ENCODE data around the gene KRT81.
"Not testable (repeated sequence)": the region's sequence is repeated elsewhere in the genome, so short reads cannot be mapped to it uniquely, and the experiment has no call there.

The KRT81 gene

GRCh38 chr12:52251367-52252051, 39.8 kb downstream of the KRT81 start:
- DNase-seq = peak in 1 of 2 donors; percentile 39

DNA sequence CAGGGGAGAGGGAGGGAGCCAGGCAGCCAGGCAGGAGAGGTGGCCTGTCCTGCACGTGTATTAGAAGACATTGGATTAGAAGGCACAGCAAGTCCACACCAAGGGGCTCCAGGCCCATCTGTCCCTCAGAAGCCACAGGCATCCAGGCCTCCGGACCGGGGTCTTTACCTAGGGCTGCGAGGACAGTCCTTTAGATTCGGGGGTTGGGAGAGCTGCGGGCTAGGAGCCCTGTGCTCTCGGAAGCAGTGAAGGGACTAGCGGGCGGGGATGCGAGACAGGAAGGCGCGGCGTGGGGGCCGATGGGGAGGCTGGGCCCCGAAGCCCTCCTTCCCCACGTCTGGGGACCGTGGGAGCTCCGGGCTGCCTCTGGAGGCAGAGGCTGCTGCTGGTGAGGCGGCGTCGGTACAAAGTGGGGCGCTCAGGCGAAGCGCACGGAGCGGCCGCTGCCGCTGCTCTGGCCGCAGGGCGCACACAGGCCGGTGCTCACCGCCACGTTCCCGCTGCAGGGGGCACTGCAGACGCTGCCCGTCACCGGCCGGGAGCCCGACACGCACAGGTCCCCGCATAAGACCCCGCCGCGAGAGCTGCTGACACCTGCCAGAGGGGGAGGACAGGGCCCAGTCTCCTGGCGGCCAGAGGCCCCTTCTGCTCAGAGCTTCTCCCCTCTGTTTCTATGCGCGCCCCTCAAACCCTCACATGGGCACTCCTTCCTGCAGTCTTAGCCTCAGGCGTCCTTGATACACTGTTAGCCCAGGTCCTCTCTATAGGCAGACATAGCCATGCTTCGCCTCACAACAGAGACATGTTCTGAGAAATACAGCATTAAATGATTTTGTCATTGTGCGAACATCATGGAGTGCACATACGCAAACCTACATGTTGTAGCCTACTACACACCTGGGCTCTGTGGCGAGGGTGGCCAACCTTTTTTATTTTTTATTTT, 41.0 kb downstream of the KRT81 start:
- no peak for DNase-seq

GRCh38 chr12:52249511-52250047, 41.8 kb downstream of the KRT81 start:
- no peak for DNase-seq

DNA sequence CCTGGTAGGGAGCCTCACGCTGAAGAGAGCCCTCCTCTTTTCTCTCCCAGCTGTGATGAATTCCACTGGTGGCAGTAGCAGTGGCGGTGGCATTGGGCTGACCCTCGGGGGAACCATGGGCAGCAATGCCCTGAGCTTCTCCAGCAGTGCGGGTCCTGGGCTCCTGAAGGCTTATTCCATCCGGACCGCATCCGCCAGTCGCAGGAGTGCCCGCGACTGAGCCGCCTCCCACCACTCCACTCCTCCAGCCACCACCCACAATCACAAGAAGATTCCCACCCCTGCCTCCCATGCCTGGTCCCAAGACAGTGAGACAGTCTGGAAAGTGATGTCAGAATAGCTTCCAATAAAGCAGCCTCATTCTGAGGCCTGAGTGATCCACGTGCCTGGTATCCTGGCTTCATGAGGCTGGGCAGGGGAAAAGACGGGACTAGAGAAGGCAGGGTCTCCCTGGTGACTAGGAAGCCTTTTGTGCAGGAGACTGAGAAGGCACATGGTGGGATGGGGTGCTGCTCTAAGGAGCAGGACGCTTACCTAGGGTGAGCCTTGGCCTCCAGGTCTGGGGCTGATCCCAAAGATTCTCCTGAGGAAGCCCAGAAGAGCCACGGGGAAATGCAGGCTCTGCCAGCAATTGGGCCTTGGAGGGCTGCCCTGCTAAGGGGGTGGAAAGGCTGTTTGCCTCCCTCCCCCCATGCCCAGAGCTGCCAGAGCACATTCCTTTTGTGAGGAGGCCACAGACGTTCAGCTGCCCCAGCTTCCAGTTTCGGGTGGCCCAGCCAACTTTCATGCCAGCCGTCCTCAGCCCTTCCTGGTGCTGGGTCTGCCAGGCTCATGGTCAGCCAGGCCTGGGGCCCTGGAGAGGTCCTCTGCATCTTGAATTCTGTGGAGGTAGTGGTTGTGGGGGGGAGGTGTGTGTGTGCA, 42.5 kb downstream of the KRT81 start:
- no peak for DNase-seq

DNA sequence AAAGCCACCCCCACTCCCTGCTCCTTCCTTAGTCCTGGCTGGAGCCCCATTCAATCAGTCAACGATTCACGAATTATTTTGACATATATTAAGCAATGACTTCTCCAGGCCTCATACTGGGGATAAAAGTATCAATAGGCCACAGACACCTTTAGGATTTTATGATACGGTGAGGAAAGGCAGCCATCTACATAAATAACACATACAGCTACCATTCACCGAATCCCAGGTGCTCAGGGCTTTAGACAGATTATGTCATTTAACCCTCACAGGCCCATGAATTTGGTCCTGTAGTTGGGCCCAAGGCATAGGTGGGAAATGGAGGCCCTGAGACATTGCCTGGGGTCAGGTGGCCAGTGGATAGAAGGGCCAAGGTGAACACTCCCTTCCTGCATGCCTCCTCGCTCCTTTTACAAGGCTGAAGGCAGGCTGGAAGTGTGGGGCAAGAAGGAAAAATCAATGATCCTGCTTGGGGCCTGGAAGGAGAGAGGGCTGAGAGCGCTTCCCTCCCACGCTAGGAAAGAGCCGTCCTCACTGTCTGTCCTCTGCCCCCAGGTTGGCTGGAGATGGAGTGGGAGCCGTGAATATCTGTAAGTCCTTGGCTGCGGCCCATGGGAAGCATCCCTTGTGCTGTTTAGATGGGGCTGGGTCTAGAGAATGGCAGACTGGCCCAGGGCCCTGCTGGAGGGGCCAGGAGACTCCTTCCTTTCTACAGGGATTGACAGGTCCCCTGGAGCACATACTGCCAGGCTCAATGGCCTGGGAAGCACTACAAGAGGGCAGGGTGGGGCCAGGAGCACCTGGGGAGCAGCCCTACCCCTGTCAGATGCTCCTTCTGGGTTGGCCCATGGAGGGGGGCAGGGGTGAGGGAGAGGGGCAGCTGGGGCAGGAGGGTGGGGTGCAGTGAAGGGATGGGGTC, 43.5 kb downstream of the KRT81 start:
- DNase-seq = no peak

DNA sequence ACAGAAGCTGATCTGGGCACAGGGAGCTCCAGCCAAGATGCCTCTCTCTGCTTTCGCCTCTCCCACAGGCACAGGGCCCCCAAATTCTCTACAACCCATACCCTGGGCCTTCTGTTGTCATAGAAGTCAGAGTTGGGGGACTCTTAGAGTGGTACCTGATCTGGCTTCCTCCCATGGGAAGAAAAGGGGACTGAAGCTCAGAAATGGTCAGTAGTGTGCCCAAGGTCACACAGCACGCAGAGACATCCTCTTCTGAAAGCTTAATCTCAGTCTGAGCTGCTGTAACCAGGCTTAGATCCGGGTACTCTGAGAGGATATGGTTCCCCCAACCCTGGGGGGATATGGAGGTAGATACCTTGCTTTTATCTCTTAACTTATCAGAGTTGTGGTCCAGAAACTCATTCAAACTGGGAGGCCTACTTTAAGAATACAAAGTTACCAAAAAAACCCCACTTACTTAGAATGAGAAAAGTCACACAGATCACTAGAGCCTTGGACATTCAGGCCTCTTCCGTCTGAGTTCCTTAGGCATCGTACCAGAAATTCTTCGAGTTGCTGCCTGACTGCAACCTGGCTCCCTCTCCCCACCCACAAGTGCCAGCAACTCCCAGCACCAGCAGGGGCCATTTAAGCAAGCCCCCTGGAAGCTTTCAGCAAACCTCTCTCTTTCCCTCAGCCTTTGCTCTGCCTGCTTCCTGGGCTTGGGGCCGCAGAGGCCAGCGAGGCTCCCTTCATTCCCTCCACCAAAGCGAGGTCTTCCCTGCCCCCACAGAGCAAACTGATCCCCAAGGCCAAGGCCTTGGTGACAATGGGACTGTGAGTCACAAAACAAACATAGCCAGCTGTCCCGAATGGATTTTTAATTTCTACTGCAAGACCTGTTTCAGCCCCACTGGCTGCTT, 44.4 kb downstream of the KRT81 start:
- no peak for DNase-seq

- DNase-seq = no peak
Measured at GRCh38 chr12:52245962-52246569, 45.3 kb downstream of the KRT81 start.

DNA sequence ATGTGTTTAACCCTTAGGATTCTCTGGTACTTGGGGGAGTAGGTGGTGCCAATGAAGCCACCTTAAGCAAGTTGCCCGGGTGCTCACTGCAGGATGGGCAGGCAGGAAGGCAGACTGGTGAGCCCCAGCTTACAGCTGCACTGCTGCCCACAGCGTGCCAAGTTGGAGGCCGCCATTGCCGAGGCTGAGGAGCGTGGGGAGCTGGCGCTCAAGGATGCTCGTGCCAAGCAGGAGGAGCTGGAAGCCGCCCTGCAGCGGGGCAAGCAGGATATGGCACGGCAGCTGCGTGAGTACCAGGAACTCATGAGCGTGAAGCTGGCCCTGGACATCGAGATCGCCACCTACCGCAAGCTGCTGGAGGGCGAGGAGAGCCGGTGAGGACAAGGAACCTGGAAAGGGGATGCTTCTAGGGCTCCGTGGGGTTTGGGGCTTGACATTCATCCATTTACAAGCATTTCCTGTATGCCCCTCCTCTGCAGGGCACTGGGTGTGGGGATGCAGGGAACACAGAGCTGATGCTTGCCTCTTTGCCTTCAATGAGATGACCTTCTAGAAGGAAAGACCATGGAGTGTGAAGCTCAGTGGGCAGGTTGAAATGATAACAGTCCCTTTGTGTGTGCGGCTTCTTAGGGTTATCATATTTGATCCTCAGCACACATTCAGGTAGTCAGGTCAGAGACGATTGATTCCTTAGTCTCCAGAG, 45.9 kb downstream of the KRT81 start:
- no peak for DNase-seq

GRCh38 chr12:52244615-52244994, 46.7 kb downstream of the KRT81 start:
- DNase-seq = no peak

GRCh38 chr12:52243856-52244614, 47.3 kb downstream of the KRT81 start:
- peak; percentile 88 for DNase-seq

GRCh38 chr12:52243259-52243855, 48.0 kb downstream of the KRT81 start:
- no peak for DNase-seq

GRCh38 chr12:52242442-52243258, 48.7 kb downstream of the KRT81 start:
- DNase-seq = no peak

DNA sequence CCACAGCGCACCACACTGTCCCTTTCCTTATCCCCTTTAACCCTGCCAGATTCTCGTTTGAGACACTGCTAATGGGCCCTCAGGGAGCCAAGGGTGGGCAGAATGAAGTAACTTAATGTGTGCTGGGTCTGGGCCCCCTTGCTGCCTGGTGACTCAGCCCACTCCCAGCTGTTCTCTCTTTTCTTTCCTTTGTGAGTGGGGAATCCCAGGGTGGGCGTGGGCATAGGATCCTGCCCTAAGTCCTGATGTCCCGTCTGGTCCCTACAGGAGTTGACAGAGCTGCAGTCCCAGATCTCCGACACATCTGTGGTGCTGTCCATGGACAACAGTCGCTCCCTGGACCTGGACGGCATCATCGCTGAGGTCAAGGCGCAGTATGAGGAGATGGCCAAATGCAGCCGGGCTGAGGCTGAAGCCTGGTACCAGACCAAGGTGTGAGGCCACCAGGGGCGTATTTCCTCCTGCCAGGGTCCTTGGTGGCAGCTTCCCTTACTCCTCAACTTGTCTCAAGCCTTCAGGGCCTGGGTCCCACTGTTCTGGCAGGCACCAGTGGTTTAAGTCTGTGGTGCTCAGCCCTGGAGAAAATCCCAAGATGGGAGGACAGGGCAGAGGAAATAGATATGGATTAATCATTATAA, 50.0 kb downstream of the KRT81 start:
- DNase-seq = no peak

- DNase-seq = not testable (repeated sequence)
Measured at GRCh38 chr12:52240247-52240646, 51.1 kb downstream of the KRT81 start.

DNA sequence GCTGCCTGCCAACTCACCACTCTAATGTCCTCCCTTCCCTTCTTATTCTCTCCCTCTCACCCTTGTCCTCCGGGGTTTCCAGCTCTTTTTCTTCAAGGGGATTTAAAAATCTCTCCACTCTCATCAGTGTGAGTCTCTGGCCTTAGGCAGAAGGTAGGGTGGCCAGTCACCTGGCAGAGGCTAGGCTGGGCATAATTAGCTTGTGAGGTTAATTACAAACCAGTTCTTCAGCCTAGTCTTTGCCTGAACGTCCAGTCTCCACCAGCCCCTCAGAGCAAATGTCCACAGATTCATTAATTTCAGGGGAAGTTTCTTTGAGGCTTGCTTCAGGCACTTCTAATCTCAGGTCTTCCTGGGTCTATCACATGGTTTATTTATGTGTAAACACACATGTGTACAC, 51.6 kb downstream of the KRT81 start:
- no peak for DNase-seq

- no peak for DNase-seq
Measured at GRCh38 chr12:52238916-52239646, 52.3 kb downstream of the KRT81 start.
